K562 (cell line): ENCODE results near the gene RDH14. TPM values are rescaled to one million over a fixed set of nuclear protein-coding genes. Genes with fewer than 3 reads are reported as not detected.

Experiments
- ATAC-seq: fragments of 200-7000 bp; cut with Tn5 transposase; 3 replicates; pipeline ENCODE4 v1.9.1; 2020; ENCODE audit warnings: moderate library complexity
- BruUV-seq: library from RNA; stranded (reverse); fragments of 400-500 nt; replicated peaks from 2 replicates; lab custom pipeline; 2021; lab: Mats Ljungman, UMichigan
- CTCF ChIA-PET: fragments of 300-600 bp; formaldehyde crosslinking; extraction: SDS; loops from one replicate; lab custom pipeline; 2021; ENCODE audit warnings: low intra/inter-chr PET ratio; lab: Yijun Ruan, JAX
- POLR2A ChIA-PET: fragments of 300-600, 350-650 bp; sonication (Branson Sonifier 250); formaldehyde crosslinking; extraction: SDS; loops from one replicate; lab custom pipeline; 2021; ENCODE audit warnings: antibody characterized with exemption, inconsistent platforms; lab: Yijun Ruan, JAX
- DNase-seq, 4 experiments: peaks; one replicate each; pipeline versions ENCODE4 v3.0.0 to v3.0.0-alpha.2; 2011 to 2018; ENCODE audit warnings: low spot score in 3 of 4, mixed read lengths in 3 of 4; ENCODE audit errors: extremely low read depth in 1 of 4
- FAIRE-seq: peaks from 2 replicates; lab custom pipeline; 2011; peaks lifted over from hg19 to GRCh38; lab: Jason Lieb, UNC
- H2AFZ ChIP-seq: 2 replicates; pipeline ENCODE4 v1.6.0; 2011; ENCODE audit warnings: low read depth, low read length, control low read depth, inconsistent platforms
- H3K27ac ChIP-seq: fragments of 200-600 bp; 3 replicates; pipeline ENCODE4 v1.8.0; 2011; ENCODE audit warnings: low read depth, mild to moderate bottlenecking, control low read depth, inconsistent platforms, low read length, moderate library complexity, mixed read lengths; ENCODE audit errors: extremely low read depth
- H3K27me3 ChIP-seq, 2 experiments: fragments of 300-600 bp in 1 of 2; 2 replicates in 1 of 2; 3 replicates in 1 of 2; pipeline versions ENCODE4 v1.6.0 to v1.8.0; 2011; ENCODE audit warnings: inconsistent platforms in 2 of 2, low read length in 2 of 2, mild to moderate bottlenecking in 1 of 2, mixed read lengths in 1 of 2, moderate library complexity in 1 of 2; ENCODE audit not compliant: control insufficient read depth in 2 of 2, insufficient read depth in 2 of 2
- H3K36me3 ChIP-seq: fragments of 300-600 bp; 3 replicates; pipeline ENCODE4 v1.8.0; 2011; ENCODE audit warnings: mild to moderate bottlenecking, low read length, inconsistent platforms; ENCODE audit not compliant: control insufficient read depth, insufficient read depth
- H3K4me1 ChIP-seq, 2 experiments: fragments of 200-600 bp in 1 of 2; replicated peaks in 1 of 2; 2 replicates in 1 of 2; 3 replicates in 1 of 2; pipeline versions ENCODE4 v1.5.1 to v1.8.0; 2011; ENCODE audit warnings: inconsistent platforms in 2 of 2, low read length in 2 of 2, mild to moderate bottlenecking in 1 of 2, mixed read lengths in 1 of 2, moderate library complexity in 1 of 2; ENCODE audit not compliant: control insufficient read depth in 2 of 2, insufficient read depth in 2 of 2
- H3K4me2 ChIP-seq: 2 replicates; pipeline ENCODE4 v1.6.1; 2011; ENCODE audit warnings: low read length, control low read depth, inconsistent platforms, mixed read lengths; ENCODE audit not compliant: insufficient read depth
- H3K4me3 ChIP-seq: fragments of 200-600 bp; sonication (generic), shearing (Covaris generic); 2 replicates; pipeline ENCODE4 v1.5.1; 2016; ENCODE audit warnings: control low read depth, inconsistent platforms
- H3K79me2 ChIP-seq: fragments of 200-600 bp; 3 replicates; pipeline ENCODE4 v1.8.0; 2011; ENCODE audit warnings: low read length, inconsistent platforms; ENCODE audit not compliant: control insufficient read depth, insufficient read depth
- H3K9ac ChIP-seq, 2 experiments: 2 replicates each; pipeline versions ENCODE4 v1.6.0 to v1.6.1; 2011; ENCODE audit warnings: low read depth in 2 of 2, low read length in 2 of 2, control low read depth in 1 of 2, inconsistent platforms in 1 of 2, mild to moderate bottlenecking in 1 of 2, mixed read lengths in 1 of 2; ENCODE audit not compliant: insufficient read depth in 1 of 2
- H3K9me1 ChIP-seq: one replicate; pipeline ENCODE4 v1.6.0; 2011; ENCODE audit warnings: inconsistent platforms, mild to moderate bottlenecking, low read length, moderate library complexity; ENCODE audit not compliant: control insufficient read depth, insufficient read depth
- H3K9me3 ChIP-seq: replicated peaks from 2 replicates; pipeline ENCODE4 v1.5.1; 2011; ENCODE audit warnings: low read depth, low read length, inconsistent platforms; ENCODE audit not compliant: control insufficient read depth, insufficient read depth
- H4K20me1 ChIP-seq: replicated peaks from 2 replicates; pipeline ENCODE4 v1.6.1; 2011; ENCODE audit warnings: low read length, inconsistent platforms, mixed read lengths; ENCODE audit not compliant: control insufficient read depth, insufficient read depth
- ETV5 ChIP-seq: sonication (generic); formaldehyde crosslinking; IDR thresholded peaks from 2 replicates; pipeline ENCODE4 v1.4.0; 2020; ENCODE audit warnings: low read depth, mild to moderate bottlenecking, missing genetic modification reagents
- HDAC1 ChIP-seq, 2 experiments: fragments of 450-650 bp; IDR thresholded peaks; 2 replicates each; pipeline ENCODE4 v1.6.1; 2016 to 2017; ENCODE audit warnings: inconsistent platforms in 1 of 2, mild to moderate bottlenecking in 1 of 2, moderate library complexity in 1 of 2
- NCOA2 ChIP-seq, 2 experiments: fragments of 450-650 bp; IDR thresholded peaks; 2 replicates each; pipeline ENCODE4 v1.6.1; 2018; ENCODE audit warnings: mild to moderate bottlenecking in 2 of 2, moderate library complexity in 1 of 2; ENCODE audit not compliant: partially characterized antibody in 2 of 2
- ZKSCAN3 ChIP-seq: fragments of 250-450 bp; sonication (Bioruptor Pico); IDR thresholded peaks from 2 replicates; pipeline ENCODE4 v1.4.0; 2020
- WGBS: fragments of 100-300 bp; shearing (Covaris generic); methylation state at CpG from one replicate; pipeline ENCODE4 v1.1.6; 2016; ENCODE audit warnings: low coverage, mixed read lengths; ENCODE audit not compliant: insufficient coverage; ENCODE audit errors: missing lambda C conversion rate; 5-methylcytosine and 5-hydroxymethylcytosine counted together
- in situ Hi-C: fragments of 300-500 bp; cut with MboI; formaldehyde crosslinking; loops from 4 replicates; pipeline ENCODE4 v1.15.0; 2018; ENCODE audit warnings: inconsistent platforms, mixed read lengths
- intact Hi-C: fragments of 100-400 bp; cut with micrococcal nuclease; formaldehyde crosslinking; loops from 2 replicates; pipeline ENCODE4 v1.14.2; 2022
- polyA plus RNA-seq, 8 experiments: library from polyadenylated mRNA; depleted of rRNA in 4 of 8; stranded (reverse) in 5 of 8; unstranded in 3 of 8; fragments of >200 nt; fragmentation: Nextera tagmentation in 2 of 8; fragmentation: Illumina TruSeq in 1 of 8; extraction: Ambion mirVana in 2 of 8; extraction: Trizol in 1 of 8; gene quantifications; 2 replicates each; pipeline versions ENCODE4 v1.2.1 to v1.2.3, GENCODE V29; 2011 to 2014; ENCODE audit warnings: inconsistent platforms in 1 of 8, missing spikeins in 1 of 8
- total RNA-seq, 7 experiments: library from RNA; depleted of rRNA in 6 of 7; stranded (reverse); fragments of >200 nt in 6 of 7; fragmentation: Illumina TruSeq in 2 of 7; extraction: Trizol in 2 of 7; gene quantifications; 2 replicates each; pipeline versions ENCODE4 v1.2.1 to v1.2.3, GENCODE V29; 2011 to 2021; ENCODE audit warnings: low replicate concordance in 1 of 7
- TF ChIP-seq, protein P1 (sequence below): fragments of 250-450 bp; sonication (Bioruptor Pico); IDR thresholded peaks from 2 replicates; pipeline ENCODE4 v1.4.0; 2020; ENCODE audit warnings: mild to moderate bottlenecking, moderate library complexity
- TF ChIP-seq, protein P2 (sequence below): fragments of 250-450 bp; sonication (Bioruptor Pico); IDR thresholded peaks from 2 replicates; pipeline ENCODE4 v1.5.1; 2021; ENCODE audit warnings: mild to moderate bottlenecking

The RDH14 gene
- total and polyA plus RNA-seq, 9 of the 15 experiments (the other 6 are each of a cell fraction or from before 2014, with no cell fraction given) = 6.7 to 26.2 (median 20.9) TPM

DNA sequence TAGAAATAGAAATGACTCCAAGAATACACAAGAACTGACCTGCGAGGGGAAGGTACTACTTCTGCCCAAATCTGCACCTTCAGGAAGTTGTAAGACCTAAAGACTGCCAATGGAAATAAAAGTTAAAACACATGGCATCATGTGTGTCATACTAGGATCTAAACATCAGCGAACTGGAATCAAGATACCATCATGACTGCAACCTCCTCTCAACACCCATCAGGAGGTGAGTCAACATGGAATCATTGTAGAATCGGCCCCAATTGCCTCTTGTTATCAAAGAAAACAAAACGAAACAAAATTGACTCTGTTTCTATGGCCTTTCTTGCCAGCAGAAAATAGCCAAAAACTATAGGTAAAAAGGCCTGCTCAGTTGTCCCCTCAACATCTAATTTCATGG lies 15.1 kb downstream of the RDH14 start (continued):
- TF ChIP-seq, protein P1, sequence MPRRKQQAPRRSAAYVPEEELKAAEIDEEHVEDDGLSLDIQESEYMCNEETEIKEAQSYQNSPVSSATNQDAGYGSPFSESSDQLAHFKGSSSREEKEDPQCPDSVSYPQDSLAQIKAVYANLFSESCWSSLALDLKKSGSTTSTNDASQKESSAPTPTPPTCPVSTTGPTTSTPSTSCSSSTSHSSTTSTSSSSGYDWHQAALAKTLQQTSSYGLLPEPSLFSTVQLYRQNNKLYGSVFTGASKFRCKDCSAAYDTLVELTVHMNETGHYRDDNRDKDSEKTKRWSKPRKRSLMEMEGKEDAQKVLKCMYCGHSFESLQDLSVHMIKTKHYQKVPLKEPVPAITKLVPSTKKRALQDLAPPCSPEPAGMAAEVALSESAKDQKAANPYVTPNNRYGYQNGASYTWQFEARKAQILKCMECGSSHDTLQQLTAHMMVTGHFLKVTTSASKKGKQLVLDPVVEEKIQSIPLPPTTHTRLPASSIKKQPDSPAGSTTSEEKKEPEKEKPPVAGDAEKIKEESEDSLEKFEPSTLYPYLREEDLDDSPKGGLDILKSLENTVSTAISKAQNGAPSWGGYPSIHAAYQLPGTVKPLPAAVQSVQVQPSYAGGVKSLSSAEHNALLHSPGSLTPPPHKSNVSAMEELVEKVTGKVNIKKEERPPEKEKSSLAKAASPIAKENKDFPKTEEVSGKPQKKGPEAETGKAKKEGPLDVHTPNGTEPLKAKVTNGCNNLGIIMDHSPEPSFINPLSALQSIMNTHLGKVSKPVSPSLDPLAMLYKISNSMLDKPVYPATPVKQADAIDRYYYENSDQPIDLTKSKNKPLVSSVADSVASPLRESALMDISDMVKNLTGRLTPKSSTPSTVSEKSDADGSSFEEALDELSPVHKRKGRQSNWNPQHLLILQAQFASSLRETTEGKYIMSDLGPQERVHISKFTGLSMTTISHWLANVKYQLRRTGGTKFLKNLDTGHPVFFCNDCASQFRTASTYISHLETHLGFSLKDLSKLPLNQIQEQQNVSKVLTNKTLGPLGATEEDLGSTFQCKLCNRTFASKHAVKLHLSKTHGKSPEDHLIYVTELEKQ (CRISPR knock-in tag) = no peak
- TF ChIP-seq ZKSCAN3 = no peak

GRCh38 chr2:18544171-18544570 lies 16.3 kb downstream of the RDH14 start:
- Histone ChIP-seq H3K9ac (no peak overlapping the region), H3K27ac (no peak overlapping the region), H3K4me3 (no peak overlapping the region), H3K79me2 (no peaks in the 10 kb centered on the region), H3K27me3 (no peaks in the 10 kb centered on the region), H3K4me1 (peaks cover 0 to 6% of the 10 kb centered on the region in 2 experiments; a peak in 2 of 5 replicates), H3K4me2 (no peak overlapping the region), H4K20me1 (no peaks in the 10 kb centered on the region), H3K36me3 (no peaks in the 10 kb centered on the region), H3K9me1 (no peaks in the 10 kb centered on the region), H3K9me3 (no peaks in the 10 kb centered on the region), H2AFZ (no peak overlapping the region)
- no peak for TF ChIP-seq ETV5 (CRISPR knock-in tag)
- TF ChIP-seq, protein P2, sequence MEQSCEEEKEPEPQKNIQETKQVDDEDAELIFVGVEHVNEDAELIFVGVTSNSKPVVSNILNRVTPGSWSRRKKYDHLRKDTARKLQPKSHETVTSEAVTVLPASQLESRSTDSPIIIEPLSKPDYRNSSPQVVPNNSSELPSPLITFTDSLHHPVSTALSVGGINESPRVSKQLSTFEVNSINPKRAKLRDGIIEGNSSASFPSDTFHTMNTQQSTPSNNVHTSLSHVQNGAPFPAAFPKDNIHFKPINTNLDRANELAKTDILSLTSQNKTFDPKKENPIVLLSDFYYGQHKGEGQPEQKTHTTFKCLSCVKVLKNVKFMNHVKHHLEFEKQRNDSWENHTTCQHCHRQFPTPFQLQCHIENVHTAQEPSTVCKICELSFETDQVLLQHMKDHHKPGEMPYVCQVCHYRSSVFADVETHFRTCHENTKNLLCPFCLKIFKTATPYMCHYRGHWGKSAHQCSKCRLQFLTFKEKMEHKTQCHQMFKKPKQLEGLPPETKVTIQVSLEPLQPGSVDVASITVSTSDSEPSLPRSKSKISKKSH (CRISPR knock-in tag) = no peak
- TF ChIP-seq HDAC1 (IDR thresholded peaks at IDR 0.05) = no peak
- TF ChIP-seq NCOA2 (IDR thresholded peaks at IDR 0.05; ENCODE audit: partially characterized antibody in 2 of 2) = no peak
- ChIA-PET CTCF (no interaction called here), POLR2A (no interaction called here)
- in situ Hi-C loops (no loop called here), intact Hi-C loops (no loop called here)
- WGBS = 2% methylated on average over 3 of the region's 3 CpGs
- DNase-seq (no peak), ATAC-seq (no peak), FAIRE-seq (no peak)
- BruUV-seq = no TSS peak
